Measurements from ENCODE around the gene NHLRC4. TPM values are rescaled to one million over a fixed set of nuclear protein-coding genes. Genes with fewer than 3 reads are reported as not detected.

Gene NHLRC4
- total and polyA plus RNA-seq, 2 donors (not counting 1 experiment from before 2014, with no cell fraction given), result 0.66 to 3.3 TPM

GRCh38 chr16:559411-560203, 7.2 kb upstream of the NHLRC4 start:
- H3K79me2 ChIP-seq (ENCODE audit: control insufficient read depth, insufficient read depth, low read length), result no peaks in the 10 kb centered on the region
- H3K9ac ChIP-seq (ENCODE audit: insufficient read depth, low read length), result no peak overlapping the region
- no peaks in the 10 kb centered on the region for H3K4me1 ChIP-seq (ENCODE audit: control insufficient read depth, extremely low read depth, insufficient read depth, low read length)
- H3K4me3 ChIP-seq (replicated peaks in 1 of 4; ENCODE audit: control extremely low read depth in 1 of 4, insufficient read depth in 1 of 4, low read depth in 3 of 4, low read length in 4 of 4), result no peak overlapping the region
- peak; percentile 97 for TF ChIP-seq EZH2 (IDR thresholded peaks at IDR 0.05; ENCODE audit: low read length, missing control alignments)
- TF ChIP-seq CTCF (conservative IDR thresholded peaks at IDR 0.05 in 1 of 2, IDR thresholded peaks at IDR 0.05 in 1 of 2; ENCODE audit: low read depth in 1 of 2, low read length in 2 of 2), result no peak
- no peak overlapping the region for H2AFZ ChIP-seq (ENCODE audit: low read length)
- peaks cover 19% of the 10 kb centered on the region for H3K27me3 ChIP-seq (ENCODE audit: control insufficient read depth, insufficient read depth, low read length)
- H3K27ac ChIP-seq (ENCODE audit: insufficient read depth, low read length), result no peak overlapping the region
- H4K20me1 ChIP-seq (ENCODE audit: control insufficient read depth, extremely low read depth, insufficient read depth, low read length), result no peaks in the 10 kb centered on the region
- DNase-seq (ENCODE audit: low read depth in 2 of 2), result no peak
- no peaks in the 10 kb centered on the region for H3K9me3 ChIP-seq (ENCODE audit: control insufficient read depth, insufficient read depth, low read depth, low read length)
- H3K4me2 ChIP-seq (ENCODE audit: extremely low read depth, insufficient read depth, low read length), result no peak overlapping the region
- H3K36me3 ChIP-seq (ENCODE audit: control insufficient read depth, insufficient read depth, low read length), result no peaks in the 10 kb centered on the region

GRCh38 chr16:560204-560700, 6.6 kb upstream of the NHLRC4 start, which contains the start of gene PRR35:
Gene PRR35, plus strand, starts transcription at chr16:560394. Its CDS starts 2,901 bp downstream, at chr16:563295.
- Histone ChIP-seq H3K9ac (ENCODE audit: insufficient read depth, low read length) (no peak within 1 kb of the TSS), H3K27ac (ENCODE audit: insufficient read depth, low read length) (no peak within 1 kb of the TSS), H3K79me2 (ENCODE audit: control insufficient read depth, insufficient read depth, low read length) (no peaks in the 10 kb centered on the region), H3K4me3 (replicated peaks in 1 of 4; ENCODE audit: control extremely low read depth in 1 of 4, insufficient read depth in 1 of 4, low read depth in 3 of 4, low read length in 4 of 4) (no peak within 1 kb of the TSS), H3K4me1 (ENCODE audit: control insufficient read depth, extremely low read depth, insufficient read depth, low read length) (no peaks in the 10 kb centered on the region), H3K27me3 (ENCODE audit: control insufficient read depth, insufficient read depth, low read length) (peaks cover 19% of the 10 kb centered on the region), H2AFZ (ENCODE audit: low read length) (no peak within 1 kb of the TSS), H3K36me3 (ENCODE audit: control insufficient read depth, insufficient read depth, low read length) (no peaks in the 10 kb centered on the region), H3K4me2 (ENCODE audit: extremely low read depth, insufficient read depth, low read length) (no peak within 1 kb of the TSS), H3K9me3 (ENCODE audit: control insufficient read depth, insufficient read depth, low read depth, low read length) (no peaks in the 10 kb centered on the region), H4K20me1 (ENCODE audit: control insufficient read depth, extremely low read depth, insufficient read depth, low read length) (no peaks in the 10 kb centered on the region)
- no peak for DNase-seq (ENCODE audit: low read depth in 2 of 2)
- no peak for TF ChIP-seq EZH2 (IDR thresholded peaks at IDR 0.05; ENCODE audit: low read length, missing control alignments)

GRCh38 chr16:560701-561412, 5.9 kb upstream of the NHLRC4 start:
- H2AFZ ChIP-seq (ENCODE audit: low read length), result no peak overlapping the region
- H3K4me2 ChIP-seq (ENCODE audit: extremely low read depth, insufficient read depth, low read length), result no peak overlapping the region
- H3K9ac ChIP-seq (ENCODE audit: insufficient read depth, low read length), result no peak overlapping the region
- peaks cover 1% of the 10 kb centered on the region for H3K4me1 ChIP-seq (ENCODE audit: control insufficient read depth, extremely low read depth, insufficient read depth, low read length)
- no peaks in the 10 kb centered on the region for H4K20me1 ChIP-seq (ENCODE audit: control insufficient read depth, extremely low read depth, insufficient read depth, low read length)
- H3K4me3 ChIP-seq (replicated peaks in 1 of 4; ENCODE audit: control extremely low read depth in 1 of 4, insufficient read depth in 1 of 4, low read depth in 3 of 4, low read length in 4 of 4), result no peak overlapping the region
- DNase-seq (ENCODE audit: low read depth in 2 of 2), result no peak
- H3K36me3 ChIP-seq (ENCODE audit: control insufficient read depth, insufficient read depth, low read length), result no peaks in the 10 kb centered on the region
- no peaks in the 10 kb centered on the region for H3K9me3 ChIP-seq (ENCODE audit: control insufficient read depth, insufficient read depth, low read depth, low read length)
- peaks cover 19% of the 10 kb centered on the region for H3K27me3 ChIP-seq (ENCODE audit: control insufficient read depth, insufficient read depth, low read length)
- H3K79me2 ChIP-seq (ENCODE audit: control insufficient read depth, insufficient read depth, low read length), result no peaks in the 10 kb centered on the region
- H3K27ac ChIP-seq (ENCODE audit: insufficient read depth, low read length), result no peak overlapping the region
- TF ChIP-seq EZH2 (IDR thresholded peaks at IDR 0.05; ENCODE audit: low read length, missing control alignments) (peak; percentile 98), CTCF (conservative IDR thresholded peaks at IDR 0.05 in 1 of 2, IDR thresholded peaks at IDR 0.05 in 1 of 2; ENCODE audit: low read depth in 1 of 2, low read length in 2 of 2) (no peak)
